Measurements from ENCODE around the gene AR. TPM values are rescaled to one million over a fixed set of nuclear protein-coding genes. Genes with fewer than 3 reads are reported as not detected.

The AR gene
- total RNA-seq, 1 donor from 2014 or later: under 0.01 TPM

- H3K4me3 ChIP-seq (ENCODE audit: low read depth, low read length): no peak overlapping the region
- TF ChIP-seq CTCF (IDR thresholded peaks at IDR 0.05; ENCODE audit: insufficient read depth, low read length, severe bottlenecking): no peak
- no peaks in the 10 kb centered on the region for H3K36me3 ChIP-seq (ENCODE audit: control insufficient read depth, insufficient read depth, low read length)
- DNase-seq (ENCODE audit: low read depth) (no peak), FAIRE-seq (no peak)
- H3K27me3 ChIP-seq (ENCODE audit: control insufficient read depth, insufficient read depth, low read length): no peaks in the 10 kb centered on the region
Measured at GRCh38 chrX:67779099-67779498, 235.3 kb downstream of the AR start.
